GM12878 (cell line): ENCODE data around the gene SH2D3A. TPM values are rescaled to one million over a fixed set of nuclear protein-coding genes. Genes with fewer than 3 reads are reported as not detected.

Experiments
- ATAC-seq: fragments of 200-7000 bp; cut with Tn5 transposase; 3 replicates; pipeline ENCODE4 v1.9.1; 2020; ENCODE audit warnings: mild to moderate bottlenecking, moderate library complexity
- BruUV-seq: library from RNA; stranded (reverse); fragments of 400-500 nt; replicated peaks from 2 replicates; lab custom pipeline; 2021; lab: Mats Ljungman, UMichigan
- CTCF ChIA-PET: fragments of 300-600 bp; sonication (Branson Sonifier 250); formaldehyde crosslinking; extraction: SDS; loops from one replicate; lab custom pipeline; 2021; ENCODE audit warnings: inconsistent platforms; lab: Yijun Ruan, JAX
- POLR2A ChIA-PET: fragments of 350-600 bp; formaldehyde crosslinking; extraction: SDS; loops from one replicate; lab custom pipeline; 2021; ENCODE audit warnings: inconsistent platforms; lab: Charles Lee
- RAD21 ChIA-PET: fragments of 300-600 bp; sonication (Branson Sonifier 250); formaldehyde crosslinking; loops from one replicate; lab custom pipeline; 2023; ENCODE audit warnings: antibody characterized with exemption; ENCODE audit not compliant: unreplicated experiment; lab: Charles Lee
- SMC1A ChIA-PET: fragments of 300-600 bp; sonication (Branson Sonifier 250); formaldehyde crosslinking; loops from one replicate; lab custom pipeline; 2023; ENCODE audit not compliant: unreplicated experiment, uncharacterized antibody; lab: Charles Lee
- DNase-seq: peaks from one replicate; pipeline ENCODE4 v3.0.0-alpha.2; 2011; ENCODE audit warnings: low read depth, low spot score
- FAIRE-seq: peaks from 3 replicates; lab custom pipeline; 2011; peaks lifted over from hg19 to GRCh38; lab: Jason Lieb, UNC
- H2AFZ ChIP-seq: 2 replicates; pipeline ENCODE4 v1.6.0; 2011; ENCODE audit warnings: low read depth, low read length, control low read depth; ENCODE audit not compliant: control insufficient read depth
- H3K27ac ChIP-seq: 2 replicates; pipeline ENCODE4 v1.5.1; 2011; ENCODE audit warnings: control low read depth; ENCODE audit not compliant: control insufficient read depth, insufficient read depth
- H3K27me3 ChIP-seq, 2 experiments: replicated peaks in 1 of 2; 2 replicates each; pipeline versions ENCODE4 v1.6.0 to v1.6.1; 2011; ENCODE audit warnings: low read length in 1 of 2; ENCODE audit not compliant: control insufficient read depth in 2 of 2, insufficient read depth in 2 of 2
- H3K36me3 ChIP-seq, 2 experiments: 2 replicates each; pipeline ENCODE4 v1.5.1; 2011; ENCODE audit warnings: low read length in 1 of 2; ENCODE audit not compliant: control insufficient read depth in 2 of 2, insufficient read depth in 2 of 2
- H3K4me1 ChIP-seq: 2 replicates; pipeline ENCODE4 v1.6.1; 2011; ENCODE audit warnings: mild to moderate bottlenecking, low read length, moderate library complexity, mixed read lengths; ENCODE audit not compliant: control insufficient read depth, insufficient read depth
- H3K4me2 ChIP-seq: 2 replicates; pipeline ENCODE4 v1.6.0; 2011; ENCODE audit warnings: control low read depth; ENCODE audit not compliant: control insufficient read depth, insufficient read depth
- H3K4me3 ChIP-seq: fragments of 200-600 bp; sonication (generic); 2 replicates; pipeline ENCODE4 v1.5.1; 2016
- H3K79me2 ChIP-seq: 2 replicates; pipeline ENCODE4 v1.6.0; 2011; ENCODE audit warnings: low read length; ENCODE audit not compliant: control insufficient read depth, insufficient read depth
- H3K9ac ChIP-seq: 2 replicates; pipeline ENCODE4 v1.8.0; 2011; ENCODE audit warnings: low read length, control low read depth, mixed read lengths; ENCODE audit not compliant: control insufficient read depth, insufficient read depth
- H3K9me3 ChIP-seq: replicated peaks from 3 replicates; pipeline ENCODE4 v1.5.1; 2011; ENCODE audit warnings: mild to moderate bottlenecking, low read length; ENCODE audit not compliant: control insufficient read depth, insufficient read depth
- H4K20me1 ChIP-seq: 2 replicates; pipeline ENCODE4 v1.6.0; 2011; ENCODE audit not compliant: control insufficient read depth, insufficient read depth
- CHD4 ChIP-seq: fragments of 200-600 bp; sonication (generic); IDR thresholded peaks from 2 replicates; pipeline ENCODE4 v1.6.1; 2016; ENCODE audit warnings: mild to moderate bottlenecking
- JUNB ChIP-seq: IDR thresholded peaks from 2 replicates; pipeline ENCODE4 v1.6.1; 2016; ENCODE audit warnings: antibody characterized with exemption, mild to moderate bottlenecking
- ZNF592 ChIP-seq: fragments of 450-650 bp; IDR thresholded peaks from 2 replicates; pipeline ENCODE4 v1.6.1; 2017; ENCODE audit warnings: mild to moderate bottlenecking, moderate library complexity
- WGBS: methylation state at CpG from one replicate; pipeline ENCODE4 v1.1.6; 2016; ENCODE audit warnings: low lambda C conversion rate; ENCODE audit not compliant: insufficient replicate concordance, insufficient coverage; ENCODE audit errors: missing lambda C conversion rate; 5-methylcytosine and 5-hydroxymethylcytosine counted together
- in situ Hi-C: fragments of 300-500 bp; cut with MboI; formaldehyde crosslinking; loops from 9 replicates; pipeline ENCODE4 v1.14.3; 2018; ENCODE audit warnings: mixed read lengths
- intact Hi-C: fragments of 100-400 bp; cut with micrococcal nuclease; formaldehyde crosslinking; loops from one replicate; pipeline ENCODE4 v1.14.2; 2022; ENCODE audit not compliant: unreplicated experiment
- polyA plus RNA-seq, 11 experiments: library from polyadenylated mRNA; depleted of rRNA in 4 of 11; unstranded in 6 of 11; stranded (reverse) in 5 of 11; fragments of >200 nt; fragmentation: Nextera tagmentation in 4 of 11; fragmentation: Illumina TruSeq in 1 of 11; extraction: Ambion mirVana in 4 of 11; extraction: Trizol in 1 of 11; gene quantifications; 1 replicate in 1 of 11; 2 replicates in 10 of 11; pipeline versions ENCODE4 v1.2.1 to v1.2.3, GENCODE V29; 2011 to 2016; ENCODE audit warnings: inconsistent platforms in 2 of 11, missing spikeins in 2 of 11, low read depth in 1 of 11
- total RNA-seq, 4 experiments: library from RNA; depleted of rRNA in 3 of 4; stranded (reverse); fragments of >200 nt in 3 of 4; fragmentation: Illumina TruSeq in 1 of 4; extraction: Trizol in 1 of 4; gene quantifications; 2 replicates each; pipeline versions ENCODE4 v1.2.1 to v1.2.3, GENCODE V29; 2013 to 2021

SH2D3A gene
- total and polyA plus RNA-seq, 10 of the 15 experiments (the other 5 are each of a cell fraction or from before 2014, with no cell fraction given) = 0.77 to 24.4 (median 9.5) TPM

- Histone ChIP-seq H4K20me1 (no peaks in the 10 kb centered on the region), H3K4me1 (no peaks in the 10 kb centered on the region), H3K4me3 (no peak overlapping the region), H3K4me2 (no peak overlapping the region), H3K27me3 (no peaks in the 10 kb centered on the region; a peak in 2 of 4 replicates), H3K9me3 (no peaks in the 10 kb centered on the region), H3K27ac (no peak overlapping the region), H3K36me3 (no peaks in the 10 kb centered on the region), H3K9ac (no peak overlapping the region), H2AFZ (no peak overlapping the region), H3K79me2 (no peaks in the 10 kb centered on the region)
- no peak for DNase-seq
- no TSS peak for BruUV-seq
- ChIA-PET POLR2A (no interaction called here), RAD21 (no interaction called here), SMC1A (interaction anchor here (2.1 kb wide), 1 partner anchor 38 kb away, joined by 7 read pairs; no protein-coding TSS in a partner anchor), CTCF (no interaction called here)
- TF ChIP-seq ZNF592 (no peak), JUNB (no peak), CHD4 (no peak)
- 40% methylated on average over 24 of the region's 24 CpGs for WGBS
- intact Hi-C loops (no loop called here), in situ Hi-C loops (no loop called here)
- FAIRE-seq = no peak
- no peak for ATAC-seq
These were observed 53.2 kb downstream of the SH2D3A start for GRCh38 chr19:6713773-6714692.
